AG09319 (cell line): Measurements from ENCODE around the gene DDX47.
"Not testable (repeated sequence)": the region's sequence is repeated elsewhere in the genome, so short reads cannot be mapped to it uniquely, and the experiment has no call there.

Experiments used
- DNase-seq: peaks from one replicate; pipeline ENCODE4 v3.0.0-alpha.2; 2010; ENCODE audit warnings: low read depth; ENCODE audit errors: extremely low read depth
- CTCF ChIP-seq: IDR thresholded peaks from 2 replicates; pipeline ENCODE4 v1.5.1; 2011; ENCODE audit warnings: low read depth, mild to moderate bottlenecking, inconsistent platforms, low read length, moderate library complexity

The DDX47 gene

GRCh38 chr12:12812618-12813119 lies 477 bp upstream of the DDX47 start:
- no peak for TF ChIP-seq CTCF
- DNase-seq = no peak

GRCh38 chr12:12817616-12818015 lies 4.5 kb downstream of the DDX47 start:
- no peak for TF ChIP-seq CTCF
- no peak for DNase-seq

- TF ChIP-seq CTCF = no peak
- DNase-seq = no peak
Observed at GRCh38 chr12:12818701-12819100, 5.6 kb downstream of the DDX47 start.

GRCh38 chr12:12819221-12819620 lies 6.1 kb downstream of the DDX47 start:
- no peak for TF ChIP-seq CTCF
- no peak for DNase-seq

GRCh38 chr12:12819752-12820311 lies 6.7 kb downstream of the DDX47 start:
- peak; percentile 64 for DNase-seq
- no peak for TF ChIP-seq CTCF

GRCh38 chr12:12820376-12820775 lies 7.2 kb downstream of the DDX47 start:
- DNase-seq = not testable (repeated sequence)

- DNase-seq = no peak
Observed at GRCh38 chr12:12821975-12822374, 8.8 kb downstream of the DDX47 start.

More at GRCh38 chr12:12821975-12822374, 8.8 kb downstream of the DDX47 start:
- TF ChIP-seq CTCF = no peak
